ENCODE measurements around the gene RNF182. TPM values are rescaled to one million over a fixed set of nuclear protein-coding genes. Genes with fewer than 3 reads are reported as not detected.

RNF182 gene
- total and polyA plus RNA-seq, 2 donors (not counting 1 experiment from before 2014, with no cell fraction given), result 0.10 TPM; not detected in 1

- WGBS (ENCODE audit: insufficient coverage), result 100% methylated on average over 1 of the region's 4 CpGs
- Mint-ChIP-seq H3K27me3 (peaks cover 49% of the 10 kb centered on the region), H3K9me3 (ENCODE audit: insufficient read depth) (no peaks in the 10 kb centered on the region), H3K27ac (no peak overlapping the region), H3K4me1 (no peaks in the 10 kb centered on the region), H3K4me3 (no peak overlapping the region)
- ChIA-PET POLR2A (no interaction called here), CTCF (interaction anchor here (0.7 kb wide), 1 partner anchor 9 kb away, joined by 3 read pairs; no protein-coding TSS in a partner anchor)
- peaks cover 0 to 10% (median 4%) of the 10 kb centered on the region in 4 experiments for H3K27me3 ChIP-seq (replicated peaks in 1 of 4; ENCODE audit: control extremely low read depth in 1 of 4, control insufficient read depth in 3 of 4, insufficient read depth in 4 of 4, low read length in 3 of 4)
- H3K9me3 ChIP-seq (ENCODE audit: control extremely low read depth in 1 of 3, control insufficient read depth in 2 of 3, insufficient read depth in 1 of 3, low read length in 2 of 3), result no peaks in the 10 kb centered on the region
- no peak overlapping the region for H3K4me3 ChIP-seq (ENCODE audit: control extremely low read depth in 1 of 5, extremely low read depth in 1 of 5, insufficient read depth in 1 of 5, low read depth in 2 of 5, low read length in 4 of 5)
- ATAC-seq (ENCODE audit: low read depth) (no peak), DNase-seq (no peak)
- H3K36me3 ChIP-seq (replicated peaks in 1 of 2; ENCODE audit: control extremely low read depth in 1 of 2, control insufficient read depth in 1 of 2, extremely low read depth in 1 of 2, insufficient read depth in 2 of 2, low read length in 1 of 2), result no peaks in the 10 kb centered on the region
- H3K4me2 ChIP-seq (replicated peaks; ENCODE audit: low read depth, low read length, poor library complexity, severe bottlenecking), result no peak overlapping the region
- no peaks in the 10 kb centered on the region for H4K20me1 ChIP-seq (ENCODE audit: control insufficient read depth, insufficient read depth, low read length, poor library complexity, severe bottlenecking)
- no peak overlapping the region for H2AFZ ChIP-seq (ENCODE audit: insufficient read depth, low read depth, low read length, poor library complexity, severe bottlenecking)
- TF ChIP-seq EZH2 (IDR thresholded peaks at IDR 0.05; ENCODE audit: borderline replicate concordance, insufficient read depth, low read depth, low read length, poor library complexity, severe bottlenecking) (no peak), CTCF (IDR thresholded peaks at IDR 0.05) (no peak)
- H3K79me2 ChIP-seq (ENCODE audit: control insufficient read depth, insufficient read depth, low read length), result no peaks in the 10 kb centered on the region
- H3K4me1 ChIP-seq (ENCODE audit: control insufficient read depth in 2 of 2, insufficient read depth in 2 of 2, low read length in 2 of 2), result no peaks in the 10 kb centered on the region
- H3K27ac ChIP-seq (ENCODE audit: low read length in 2 of 2), result no peak overlapping the region
- intact Hi-C loops (cut with micrococcal nuclease), result no loop called here
- no peak overlapping the region for H3K9ac ChIP-seq (ENCODE audit: low read length)
These were observed 62.1 kb downstream of the RNF182 start for GRCh38 chr6:13986700-13987399.

- 99% methylated on average over 7 of the region's 11 CpGs for WGBS (ENCODE audit: insufficient coverage)
- Histone ChIP-seq H3K4me2 (replicated peaks; ENCODE audit: low read depth, low read length, poor library complexity, severe bottlenecking) (no peak overlapping the region), H3K79me2 (ENCODE audit: control insufficient read depth, insufficient read depth, low read length) (no peaks in the 10 kb centered on the region), H3K36me3 (replicated peaks in 1 of 2; ENCODE audit: control extremely low read depth in 1 of 2, control insufficient read depth in 1 of 2, extremely low read depth in 1 of 2, insufficient read depth in 2 of 2, low read length in 1 of 2) (no peaks in the 10 kb centered on the region), H3K4me3 (ENCODE audit: control extremely low read depth in 1 of 5, extremely low read depth in 1 of 5, insufficient read depth in 1 of 5, low read depth in 2 of 5, low read length in 4 of 5) (no peak overlapping the region), H3K9me3 (ENCODE audit: control extremely low read depth in 1 of 3, control insufficient read depth in 2 of 3, insufficient read depth in 1 of 3, low read length in 2 of 3) (no peaks in the 10 kb centered on the region), H4K20me1 (ENCODE audit: control insufficient read depth, insufficient read depth, low read length, poor library complexity, severe bottlenecking) (no peaks in the 10 kb centered on the region), H3K27me3 (replicated peaks in 1 of 4; ENCODE audit: control extremely low read depth in 1 of 4, control insufficient read depth in 3 of 4, insufficient read depth in 4 of 4, low read length in 3 of 4) (peaks cover 0 to 10% (median 2%) of the 10 kb centered on the region in 4 experiments), H3K4me1 (ENCODE audit: control insufficient read depth in 2 of 2, insufficient read depth in 2 of 2, low read length in 2 of 2) (no peaks in the 10 kb centered on the region), H3K27ac (ENCODE audit: low read length in 2 of 2) (no peak overlapping the region), H2AFZ (ENCODE audit: insufficient read depth, low read depth, low read length, poor library complexity, severe bottlenecking) (no peak overlapping the region), H3K9ac (ENCODE audit: low read length) (no peak overlapping the region)
- Mint-ChIP-seq H3K4me1 (no peaks in the 10 kb centered on the region), H3K4me3 (no peak overlapping the region), H3K27me3 (peaks cover 44% of the 10 kb centered on the region), H3K27ac (no peak overlapping the region), H3K9me3 (ENCODE audit: insufficient read depth) (no peaks in the 10 kb centered on the region)
- intact Hi-C loops (cut with micrococcal nuclease), result no loop called here
- ChIA-PET POLR2A (interaction anchor here (0.6 kb wide), 1 partner anchor 15 kb away, joined by 7 read pairs; no protein-coding TSS in a partner anchor), CTCF (interaction anchor here (0.7 kb wide), 1 partner anchor 10 kb away, joined by 3 read pairs; no protein-coding TSS in a partner anchor)
- TF ChIP-seq EZH2 (IDR thresholded peaks at IDR 0.05; ENCODE audit: borderline replicate concordance, insufficient read depth, low read depth, low read length, poor library complexity, severe bottlenecking) (no peak), CTCF (IDR thresholded peaks at IDR 0.05) (no peak)
- ATAC-seq (ENCODE audit: low read depth) (no peak), DNase-seq (no peak)
These were observed 62.7 kb downstream of the RNF182 start for GRCh38 chr6:13987400-13987865.

Measured in B cell (primary cell).